ENCODE measurements around the gene TOR1AIP2.

DNA sequence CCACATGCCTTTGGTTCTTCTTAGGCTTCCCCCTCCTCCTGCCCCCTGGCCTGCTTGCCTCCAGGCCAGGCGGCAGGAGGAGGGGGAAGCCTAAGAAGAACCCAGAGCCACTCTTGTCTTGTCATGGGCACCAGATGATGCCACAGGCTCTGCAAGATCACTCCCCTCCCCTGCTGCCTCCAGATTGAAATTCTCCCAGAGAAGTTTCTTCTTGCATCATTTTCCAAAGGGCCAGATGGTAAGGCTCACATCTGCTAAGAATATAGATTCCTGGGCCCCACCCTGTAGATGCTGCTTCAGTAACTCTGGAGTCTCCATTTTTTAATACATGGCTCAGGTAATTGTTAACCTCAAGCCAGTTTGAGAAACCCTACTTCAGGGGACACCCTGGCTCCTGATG is 73.7 kb downstream of the TOR1AIP2 start:
- TF ChIP-seq, protein P1, sequence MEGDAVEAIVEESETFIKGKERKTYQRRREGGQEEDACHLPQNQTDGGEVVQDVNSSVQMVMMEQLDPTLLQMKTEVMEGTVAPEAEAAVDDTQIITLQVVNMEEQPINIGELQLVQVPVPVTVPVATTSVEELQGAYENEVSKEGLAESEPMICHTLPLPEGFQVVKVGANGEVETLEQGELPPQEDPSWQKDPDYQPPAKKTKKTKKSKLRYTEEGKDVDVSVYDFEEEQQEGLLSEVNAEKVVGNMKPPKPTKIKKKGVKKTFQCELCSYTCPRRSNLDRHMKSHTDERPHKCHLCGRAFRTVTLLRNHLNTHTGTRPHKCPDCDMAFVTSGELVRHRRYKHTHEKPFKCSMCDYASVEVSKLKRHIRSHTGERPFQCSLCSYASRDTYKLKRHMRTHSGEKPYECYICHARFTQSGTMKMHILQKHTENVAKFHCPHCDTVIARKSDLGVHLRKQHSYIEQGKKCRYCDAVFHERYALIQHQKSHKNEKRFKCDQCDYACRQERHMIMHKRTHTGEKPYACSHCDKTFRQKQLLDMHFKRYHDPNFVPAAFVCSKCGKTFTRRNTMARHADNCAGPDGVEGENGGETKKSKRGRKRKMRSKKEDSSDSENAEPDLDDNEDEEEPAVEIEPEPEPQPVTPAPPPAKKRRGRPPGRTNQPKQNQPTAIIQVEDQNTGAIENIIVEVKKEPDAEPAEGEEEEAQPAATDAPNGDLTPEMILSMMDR (IDR thresholded peaks at IDR 0.05): no peak
- no peak for TF ChIP-seq POLR2A (IDR thresholded peaks at IDR 0.05)
